HG03520 (cell line): ENCODE results near the gene RNF181.
"Not testable (repeated sequence)": the region's sequence is repeated elsewhere in the genome, so short reads cannot be mapped to it uniquely, and the experiment has no call there.

Experiments
- ATAC-seq: cut with Tn5 transposase; IDR thresholded peaks from one replicate; pipeline ENCODE4 v1.9.1; 2021; ENCODE audit warnings: mild to moderate bottlenecking, moderate library complexity; ENCODE audit not compliant: unreplicated experiment

The RNF181 gene

DNA sequence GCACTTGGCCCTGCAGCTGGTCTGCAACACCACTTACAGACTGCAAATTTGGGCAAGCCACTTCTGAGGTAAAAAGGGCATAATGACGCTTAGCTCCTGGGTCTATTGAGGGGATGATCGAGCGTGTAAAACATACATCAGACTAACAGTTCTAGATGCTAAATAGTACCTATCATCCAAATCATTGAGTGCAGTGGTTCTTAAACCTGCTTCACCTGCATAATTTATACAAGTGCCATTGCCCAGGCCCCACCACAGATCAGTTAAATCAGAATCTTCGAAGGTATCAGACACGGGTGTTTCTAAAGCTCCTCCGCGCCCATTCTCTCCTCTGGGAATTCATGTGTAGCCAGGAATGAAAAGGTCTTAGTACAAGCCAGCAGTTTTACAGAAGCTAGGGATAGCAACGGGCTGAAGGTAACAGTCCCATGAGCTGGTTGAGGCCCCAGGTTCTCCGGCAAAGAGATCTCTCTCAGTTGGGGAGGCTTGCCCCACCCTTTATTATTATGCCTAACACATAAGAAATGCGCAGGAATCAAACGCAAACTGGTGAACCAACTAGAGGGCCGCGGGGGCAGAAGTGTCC lies 737 bp upstream of the RNF181 start:
- ATAC-seq = no peak

DNA sequence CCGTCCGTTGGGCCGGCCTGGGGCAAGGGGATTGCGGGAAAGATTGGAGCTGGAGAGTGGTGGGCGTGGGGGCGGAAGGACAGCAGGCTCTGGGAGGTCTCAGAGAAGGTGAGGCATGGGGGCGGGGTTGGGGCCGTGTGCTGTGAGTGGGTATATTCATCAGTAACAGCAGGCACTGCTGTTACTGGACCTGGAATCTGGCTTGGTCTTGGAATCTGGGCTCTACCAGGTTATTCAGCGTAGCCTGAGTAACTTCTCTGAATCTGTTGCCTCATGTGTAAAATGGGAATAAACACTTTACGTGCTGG lies 435 bp downstream of the RNF181 start:
- no peak for ATAC-seq

DNA sequence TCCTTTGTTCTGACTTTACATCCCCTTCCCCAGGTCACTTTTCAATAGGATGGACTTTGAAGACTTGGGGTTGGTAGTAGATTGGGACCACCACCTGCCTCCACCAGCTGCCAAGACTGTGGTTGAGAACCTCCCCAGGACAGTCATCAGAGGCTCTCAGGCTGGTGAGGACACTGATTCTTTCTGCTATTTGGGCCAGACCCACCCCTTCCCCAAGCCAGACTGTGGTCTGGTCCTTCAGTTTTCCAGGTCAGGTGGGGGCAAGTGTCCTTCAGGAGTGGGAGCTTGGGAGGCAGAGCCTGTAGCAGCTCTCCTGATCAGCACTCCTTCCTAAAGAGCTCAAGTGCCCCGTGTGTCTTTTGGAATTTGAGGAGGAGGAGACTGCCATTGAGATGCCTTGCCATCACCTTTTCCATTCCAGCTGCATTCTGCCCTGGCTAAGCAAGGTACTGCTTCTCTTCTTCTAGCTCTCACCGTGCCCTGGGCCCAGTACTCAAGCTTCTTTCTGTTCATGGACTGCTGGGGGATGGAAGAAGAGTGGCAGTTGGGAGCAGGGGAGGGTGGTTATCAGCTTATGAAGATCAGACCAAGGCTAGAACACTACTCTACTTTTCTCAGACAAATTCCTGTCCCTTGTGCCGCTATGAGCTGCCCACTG lies 1.1 kb downstream of the RNF181 start:
- no peak for ATAC-seq

DNA sequence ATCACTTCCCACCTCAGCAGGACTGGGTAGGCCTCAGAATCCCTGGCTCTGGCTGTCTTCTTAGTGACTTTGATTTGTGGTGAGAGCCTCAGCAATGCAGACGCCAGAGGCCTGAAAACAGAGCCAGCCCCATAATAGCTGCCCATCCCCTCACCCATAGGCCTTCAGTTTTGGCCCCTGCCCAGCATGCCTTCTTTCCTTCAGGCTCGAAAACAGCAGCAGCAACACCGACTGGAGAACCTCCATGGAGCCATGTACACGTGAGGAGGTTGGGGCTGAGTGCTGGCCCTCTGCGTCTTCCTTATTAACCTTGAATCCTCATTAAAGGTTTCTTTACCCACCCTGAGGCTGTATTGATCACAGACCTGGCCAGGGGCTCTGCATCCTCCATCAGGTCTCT lies 1.7 kb downstream of the RNF181 start:
- no peak for ATAC-seq

DNA sequence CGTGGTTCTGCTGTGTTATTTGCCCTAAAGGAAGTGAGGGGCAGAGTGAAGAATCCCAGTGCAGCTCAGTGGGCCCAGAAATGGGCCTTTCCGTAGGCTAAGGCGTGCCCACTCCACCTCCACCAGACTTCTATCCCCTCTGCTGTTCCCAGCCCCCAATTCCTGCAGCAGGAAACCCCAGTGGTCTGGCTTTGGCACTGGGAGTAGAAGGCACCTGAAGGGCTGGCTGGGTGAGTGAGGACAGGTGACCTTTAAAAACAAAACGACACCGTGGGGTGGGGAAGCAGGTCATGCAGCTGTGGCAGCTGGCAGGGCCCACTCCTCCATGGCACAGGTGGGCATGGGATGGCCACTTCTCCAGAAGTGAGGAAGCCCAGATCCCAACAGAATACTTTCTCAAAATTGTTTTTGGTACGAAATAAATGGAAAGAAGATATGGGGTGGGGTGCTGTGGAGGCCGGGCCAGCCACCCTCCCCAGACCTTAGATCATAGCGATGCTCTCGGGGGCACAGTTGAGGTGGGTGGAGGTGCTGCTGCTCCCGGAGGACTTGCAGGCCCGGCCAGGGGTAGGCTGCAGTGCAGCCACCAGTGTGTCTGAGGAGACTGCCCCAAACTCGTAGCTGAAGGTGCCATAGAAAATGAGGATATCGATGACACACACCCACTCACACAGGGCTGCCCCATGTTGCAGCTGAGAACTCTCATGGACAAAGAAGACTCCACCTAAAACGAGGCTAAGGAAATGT lies 3.2 kb downstream of the RNF181 start:
- no peak for ATAC-seq

DNA sequence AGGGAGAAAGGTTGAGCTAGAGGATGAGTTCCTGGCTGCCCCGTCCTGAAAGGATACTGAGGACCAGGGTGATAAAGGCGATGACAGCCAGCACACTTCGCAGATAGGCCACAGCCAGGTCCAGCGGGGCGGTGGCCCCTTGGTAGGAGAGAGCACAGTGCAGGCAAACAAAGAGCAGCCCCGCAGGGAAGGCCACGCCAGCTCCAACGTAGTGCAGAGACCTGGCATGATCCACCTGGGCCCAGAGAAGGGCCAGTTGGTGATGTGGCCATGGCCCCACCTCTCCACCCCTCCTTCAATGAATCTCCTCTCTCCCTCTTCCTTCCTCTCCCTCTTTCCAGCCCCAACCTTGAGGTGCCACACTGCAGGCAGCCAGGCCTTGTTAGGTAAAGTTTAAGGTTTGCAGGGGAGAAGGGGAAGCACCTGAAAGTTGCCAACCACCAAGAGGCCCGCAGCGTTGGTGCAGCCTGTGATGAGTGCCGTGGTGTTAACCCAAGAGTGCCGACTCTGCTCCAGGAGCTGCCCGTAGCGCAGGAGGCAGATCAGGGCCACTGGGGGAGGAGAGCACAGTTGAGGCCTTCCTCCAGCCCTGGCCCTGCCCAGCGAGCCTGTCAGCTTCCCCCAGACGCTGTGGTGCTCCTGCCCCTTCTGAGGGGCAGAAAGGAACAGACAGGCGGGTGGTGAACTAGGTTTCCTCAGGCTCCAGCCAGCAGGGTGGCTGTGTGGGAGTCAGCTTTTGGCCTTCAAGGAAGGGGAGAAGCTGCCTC lies 4.1 kb downstream of the RNF181 start:
- no peak for ATAC-seq

DNA sequence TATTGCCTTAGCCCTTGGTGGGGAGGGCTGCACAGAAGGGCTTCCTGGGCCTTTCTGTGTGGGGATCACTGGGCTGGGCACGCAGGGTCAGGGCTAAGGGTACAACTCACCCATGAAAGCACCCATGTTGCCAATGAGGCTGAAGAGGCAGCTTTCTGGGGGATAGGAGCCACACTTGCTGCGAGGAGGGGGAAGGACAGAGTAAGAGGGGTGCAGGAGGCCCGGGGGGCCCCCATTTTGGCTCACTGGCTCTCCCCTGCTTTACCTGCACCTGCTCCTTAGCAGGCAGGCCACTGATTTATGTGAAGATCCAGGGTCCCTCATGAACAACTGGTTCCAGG lies 4.7 kb downstream of the RNF181 start:
- no peak for ATAC-seq

DNA sequence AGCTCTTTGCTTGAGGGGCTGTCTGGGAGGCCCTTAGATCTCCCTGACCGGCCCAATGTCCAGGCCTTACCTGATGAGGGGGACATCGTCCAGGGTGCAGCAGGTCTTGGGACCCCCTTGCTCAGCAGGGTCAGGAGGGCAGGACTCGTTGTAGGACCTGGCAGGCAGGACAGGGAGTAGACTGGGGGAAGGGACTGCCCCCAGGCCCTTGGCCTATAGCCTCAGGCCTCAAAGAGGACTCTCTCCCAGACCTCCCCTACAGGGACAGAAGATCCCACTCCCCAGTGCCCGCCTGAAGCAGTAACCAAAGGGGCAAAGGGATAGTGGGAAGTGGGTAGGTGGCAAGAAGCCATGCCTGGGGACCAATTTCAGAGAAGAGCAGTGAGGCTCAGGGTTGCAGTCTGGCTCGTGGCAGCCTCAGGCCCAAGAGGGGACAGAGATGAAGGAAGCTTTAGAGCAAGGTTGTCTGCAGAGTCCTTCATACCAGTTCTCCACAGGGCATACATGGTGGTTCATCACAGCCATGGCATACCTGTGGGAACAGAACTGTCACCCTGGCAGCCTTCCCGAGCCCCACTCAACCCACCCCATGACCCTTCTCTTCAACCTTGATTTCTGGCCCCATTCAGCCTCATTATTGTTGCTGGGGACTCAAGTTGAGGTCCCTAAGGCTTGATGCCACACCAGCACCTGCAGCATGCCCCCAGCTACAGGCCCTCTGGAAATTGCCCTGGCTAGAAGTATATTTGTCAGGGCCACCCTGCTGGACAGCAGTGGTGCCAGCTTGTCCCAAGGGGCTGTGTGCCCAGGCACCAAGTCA lies 5.6 kb downstream of the RNF181 start:
- ATAC-seq = no peak

DNA sequence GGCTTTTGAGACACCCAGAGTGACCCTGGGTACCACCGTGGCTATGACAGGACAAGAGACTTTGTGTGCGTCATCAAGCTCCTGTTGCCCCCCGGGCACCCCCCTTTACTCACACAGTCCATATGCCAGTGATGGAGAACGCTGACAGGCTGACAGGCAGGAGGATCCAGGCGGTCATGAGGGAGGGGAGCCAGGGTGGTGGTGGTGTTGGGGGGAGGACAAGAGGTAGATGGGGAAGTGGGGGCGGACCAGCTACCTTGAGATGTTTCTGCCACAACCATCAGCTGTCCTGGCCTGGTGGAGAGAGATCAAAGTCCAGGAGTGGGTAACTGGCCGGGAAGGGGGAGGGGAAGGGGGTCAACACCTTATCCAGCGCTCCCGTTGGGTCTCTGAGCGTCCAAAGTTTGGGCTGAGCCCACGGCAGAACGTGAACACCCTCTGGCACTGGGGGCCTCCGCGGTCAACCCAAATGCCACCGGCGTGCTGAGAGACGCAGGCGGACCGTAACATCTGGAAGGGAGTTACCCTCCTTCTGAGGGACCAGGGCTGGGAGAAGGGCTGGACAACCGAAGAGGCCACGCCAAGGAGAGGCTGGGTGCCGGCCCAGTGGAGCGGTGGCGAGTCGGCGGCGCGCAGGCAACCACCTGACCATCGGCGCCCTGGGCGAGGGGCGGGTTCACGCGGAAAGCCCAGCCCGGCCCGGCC lies 6.4 kb downstream of the RNF181 start:
- peak; percentile 24 for ATAC-seq

DNA sequence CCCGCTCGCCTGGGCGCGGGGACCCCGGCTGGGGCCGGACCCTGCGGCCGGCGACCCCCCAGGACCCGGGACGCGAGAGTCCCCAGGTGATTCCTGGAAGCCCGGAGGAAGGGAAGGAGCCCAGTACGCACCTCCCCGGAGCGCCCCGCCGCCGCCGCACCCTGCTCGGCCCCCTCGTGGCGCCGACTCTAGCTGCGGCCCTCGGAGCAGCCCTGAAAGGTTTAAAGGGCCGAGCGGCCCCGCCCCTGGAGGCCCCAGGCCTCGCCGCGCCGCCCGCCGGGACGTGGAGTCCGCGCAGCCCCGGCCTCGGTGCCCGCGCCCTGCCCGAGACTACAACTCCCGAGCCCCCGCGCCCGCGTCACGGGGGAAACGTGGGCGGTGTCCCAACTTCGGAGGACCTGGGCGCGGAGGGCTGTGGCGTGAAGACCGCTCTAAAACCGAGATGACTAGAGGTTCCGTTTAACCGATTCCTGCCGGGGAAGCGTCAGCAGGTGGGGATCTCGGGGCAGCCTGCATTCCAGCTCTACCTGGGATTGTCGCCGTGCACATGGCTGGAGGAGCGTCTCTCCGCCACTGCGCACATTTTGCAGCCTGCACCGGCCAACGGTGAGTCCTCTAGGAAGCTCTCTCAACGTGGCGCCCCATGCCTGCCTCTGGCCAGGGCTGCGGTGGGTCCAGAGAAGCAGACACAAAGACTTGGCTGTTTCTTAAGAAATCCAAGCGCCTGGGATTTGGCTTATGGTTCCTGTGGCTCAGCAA lies 7.1 kb downstream of the RNF181 start, which contains the start of gene TMEM150A:
TMEM150A (minus strand) TSS at position 223 of the 759 bp plus-strand sequence. CDS start 750 bp downstream, outside the sequence.
- ATAC-seq = peak; percentile 94

DNA sequence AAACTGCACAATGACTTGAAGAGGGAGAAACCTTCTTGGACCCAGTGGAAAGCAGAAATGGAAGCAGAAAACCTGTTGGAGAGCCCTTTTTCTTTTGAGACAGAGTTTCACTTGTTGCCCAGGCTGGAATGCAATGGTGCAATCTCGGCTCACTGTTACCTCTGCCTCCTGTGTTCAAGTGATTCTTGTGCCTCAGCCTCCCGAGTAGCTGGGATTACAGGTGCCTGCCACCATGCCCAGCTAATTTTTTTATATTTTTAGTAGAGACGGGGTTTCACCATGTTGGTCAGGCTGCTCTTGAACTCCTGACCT lies 8.5 kb downstream of the RNF181 start:
- ATAC-seq = not testable (repeated sequence)

DNA sequence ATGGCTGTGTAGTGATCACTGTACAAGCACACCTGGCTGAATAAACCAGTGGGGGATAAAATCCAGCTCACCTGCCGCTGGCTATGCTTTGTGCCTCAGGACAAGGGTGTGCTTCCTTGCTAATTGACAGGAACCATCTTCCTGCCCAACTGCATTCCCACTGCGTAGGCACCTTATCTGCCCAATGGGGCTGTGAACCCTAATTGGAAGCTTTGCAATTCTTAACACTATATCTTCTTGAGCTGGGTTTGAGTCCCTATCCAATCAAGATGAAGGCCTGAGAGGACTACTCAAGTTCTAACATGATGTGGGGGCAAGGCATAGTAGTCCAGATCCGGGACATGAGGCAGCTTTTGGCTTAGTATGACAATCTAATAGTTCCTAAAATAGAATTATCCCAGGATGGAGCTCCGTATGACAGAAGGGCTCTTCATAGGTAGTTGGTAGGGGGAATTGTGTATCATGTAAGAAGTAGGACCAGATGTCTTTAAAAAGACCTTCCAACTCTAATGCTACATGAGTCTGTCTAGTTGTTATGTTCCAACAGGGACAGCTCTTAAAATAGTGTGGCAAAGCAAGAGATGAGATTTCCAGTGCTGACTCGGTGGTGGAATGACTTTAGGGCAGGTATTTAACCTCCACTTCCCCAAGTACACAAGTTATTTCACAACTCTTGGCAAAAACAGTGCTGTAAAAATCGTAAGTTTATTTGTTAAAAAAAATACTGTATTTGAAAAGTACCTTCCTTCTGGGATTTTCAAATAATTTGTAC lies 9.2 kb downstream of the RNF181 start:
- ATAC-seq = no peak

DNA sequence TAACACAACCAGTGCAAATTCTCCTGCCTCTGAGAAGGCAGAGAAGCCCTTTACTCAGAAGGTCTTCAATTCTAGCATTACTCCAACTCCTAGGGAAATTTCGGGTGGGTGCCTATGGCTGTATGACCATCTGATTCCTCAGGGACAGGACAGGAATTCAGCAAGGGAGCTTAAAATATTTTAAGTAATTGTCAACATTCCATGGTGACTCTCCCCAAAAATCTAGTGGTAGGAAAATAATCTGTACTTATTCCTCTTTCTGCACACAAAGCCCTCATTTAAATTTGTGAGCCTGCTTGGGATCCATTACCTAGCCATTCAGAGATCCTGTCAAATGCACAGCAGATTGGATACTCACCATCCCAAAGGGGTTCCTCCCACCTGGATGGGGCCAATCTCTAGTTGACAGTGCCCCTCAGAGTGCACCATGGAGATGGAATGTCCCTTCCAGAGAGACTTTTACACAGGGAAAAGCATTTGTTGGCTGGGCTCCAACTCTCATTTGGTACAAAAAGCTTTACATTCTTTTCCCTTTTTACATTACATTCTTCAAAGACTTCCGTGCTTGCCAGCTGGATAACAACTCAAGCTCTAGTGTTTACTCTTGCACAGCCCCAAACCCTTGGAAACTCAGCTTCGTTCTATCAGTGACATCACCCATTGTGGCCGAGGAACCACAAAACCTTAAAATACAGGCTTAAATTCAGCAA lies 10.0 kb downstream of the RNF181 start:
- no peak for ATAC-seq

DNA sequence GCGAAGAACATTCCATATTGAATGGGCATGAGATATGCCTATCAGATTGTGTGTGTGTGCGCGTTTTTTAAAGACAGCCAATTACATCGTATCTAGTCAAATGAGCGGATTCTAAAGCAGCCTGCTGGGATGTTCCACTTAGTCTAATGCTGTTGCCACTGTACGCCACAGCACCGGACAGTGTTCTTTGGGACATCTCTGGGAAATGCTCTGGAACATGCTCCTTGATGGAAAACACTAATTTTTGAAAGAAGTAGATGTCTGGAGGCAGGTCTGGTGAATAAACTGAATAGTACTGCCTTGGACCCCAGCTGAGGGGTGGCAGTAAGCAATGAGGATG lies 10.5 kb downstream of the RNF181 start:
- ATAC-seq = no peak

DNA sequence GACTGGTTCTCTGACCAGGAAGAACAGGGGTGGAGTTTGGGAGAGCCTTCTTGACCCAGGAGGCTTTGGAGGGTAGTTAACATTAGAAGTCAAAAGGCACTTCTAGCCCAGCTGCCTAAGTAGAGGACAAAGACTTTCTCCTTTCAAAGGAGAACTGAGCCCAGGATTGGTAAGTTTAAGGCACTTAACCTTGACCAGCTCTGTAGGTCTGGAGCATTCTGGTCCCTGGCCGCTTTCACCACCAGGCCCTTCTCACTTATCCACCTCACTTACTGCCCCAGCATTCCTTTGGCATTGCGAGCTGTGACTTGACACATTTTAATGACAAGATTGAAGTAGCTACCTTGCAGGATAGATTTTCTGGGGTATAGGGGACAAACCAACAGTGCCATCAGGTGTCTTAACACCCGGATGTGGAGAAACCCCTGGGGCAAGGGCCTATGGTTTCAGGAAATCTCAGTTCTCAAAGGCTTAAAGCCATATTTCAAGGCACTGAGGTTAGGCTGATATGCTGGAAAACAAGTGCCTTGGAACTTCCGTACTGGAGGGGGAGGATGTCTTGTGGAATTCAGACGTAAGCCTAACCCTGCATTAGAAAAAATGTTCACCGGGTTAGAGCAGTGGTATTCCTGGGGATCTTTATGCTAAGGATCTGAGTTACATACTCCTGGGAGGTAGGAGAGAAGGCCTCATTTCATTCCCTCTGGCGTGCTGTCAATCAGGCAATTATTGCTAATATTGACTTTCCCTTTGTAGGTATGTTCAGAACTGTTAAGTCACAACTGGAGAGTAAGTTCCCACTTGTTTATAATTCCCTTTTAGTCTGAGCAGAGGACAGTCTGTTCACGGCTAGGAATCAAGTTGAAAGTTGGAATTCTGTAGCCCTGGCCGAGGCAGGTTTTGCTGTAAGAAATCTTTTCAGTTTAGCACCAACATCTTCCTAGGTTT lies 12.0 kb downstream of the RNF181 start:
- no peak for ATAC-seq

DNA sequence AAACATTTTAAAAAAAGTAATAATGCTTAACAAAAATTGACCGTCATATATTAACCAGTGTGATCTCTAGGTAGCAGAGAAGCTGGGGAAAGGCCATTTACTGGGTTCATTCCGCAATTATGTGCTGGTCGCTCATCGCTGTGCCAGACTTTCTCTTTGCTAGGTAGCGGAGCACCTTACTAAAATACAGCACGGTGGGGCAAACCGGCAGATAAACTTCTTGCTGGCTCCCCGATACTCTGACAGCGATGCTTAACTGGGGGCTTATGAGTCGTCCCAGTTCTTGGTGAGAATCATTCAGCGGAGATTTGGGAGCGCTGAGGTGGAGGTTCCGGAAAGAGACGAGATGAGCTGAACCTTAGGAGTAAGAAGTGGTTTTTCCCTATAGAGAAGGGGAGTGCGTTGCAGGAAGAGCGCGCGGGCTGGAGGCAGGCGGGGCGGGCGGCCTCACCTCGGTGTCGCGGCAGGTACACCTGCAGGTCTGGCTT lies 15.7 kb downstream of the RNF181 start:
- ATAC-seq = no peak
